Pancreas (tissue), 10 donors: Measurements from ENCODE around the gene PAPPA2. TPM values are rescaled to one million over a fixed set of nuclear protein-coding genes. Genes with fewer than 3 reads are reported as not detected.
A peak's percentile ranks its signal among the peaks of the same experiment; 100 is the strongest.

Experiments used
- ATAC-seq, 4 donors: fragments of 200-7000 bp; cut with Tn5 transposase; one replicate each; pipeline versions ENCODE4 v1.8.0 to v1.9.1; 2020; ENCODE audit warnings: mild to moderate bottlenecking in 4 of 4, moderate library complexity in 4 of 4
- DNase-seq, 6 donors: peaks; one replicate each; pipeline ENCODE4 v3.0.0-alpha.2; 2020
- FAIRE-seq: peaks from 2 replicates; lab custom pipeline; 2012; peaks lifted over from hg19 to GRCh38; lab: Jason Lieb, UNC
- H3K27ac ChIP-seq, 4 donors: fragments of 200-600 bp; sonication (generic); 1 replicate in 3 of 4; 2 replicates in 1 of 4; pipeline versions ENCODE4 v1.5.0 to v1.8.0; 2020
- H3K27me3 ChIP-seq, 4 donors: fragments of 200-600 bp; one replicate each; pipeline ENCODE4 v1.8.0; 2021
- H3K36me3 ChIP-seq, 3 donors: fragments of 200-600 bp; sonication (generic) in 1 of 3; one replicate each; pipeline versions ENCODE4 v1.5.0 to v1.8.0; 2020 to 2021
- H3K4me1 ChIP-seq, 3 donors: fragments of 200-600 bp; one replicate each; pipeline ENCODE4 v1.8.0; 2021
- H3K4me3 ChIP-seq, 4 donors: fragments of 200-600 bp; sonication (generic) in 2 of 4; one replicate each; pipeline versions ENCODE4 v1.5.0 to v1.8.0; 2020 to 2021
- H3K9me3 ChIP-seq, 4 donors: fragments of 200-600 bp; one replicate each; pipeline ENCODE4 v1.8.0; 2021
- CTCF ChIP-seq, 4 donors: fragments of 200-600 bp; sonication (generic) in 3 of 4; IDR thresholded peaks; one replicate each; pipeline versions ENCODE4 v1.5.0 to v1.8.0; 2021; ENCODE audit warnings: antibody characterized with exemption in 4 of 4
- WGBS, 2 donors: extraction: QIAGEN DNeasy Blood & Tissue Kit; methylation state at CpG; one replicate each; pipeline ENCODE4 v1.1.7; 2013; 5-methylcytosine and 5-hydroxymethylcytosine counted together
- intact Hi-C, 3 donors: fragments of 100-400 bp; cut with DNase I; formaldehyde crosslinking; loops; one replicate each; pipeline versions ENCODE4 v1.11.1 to v1.14.2; 2022
- polyA plus RNA-seq, 2 donors: library from polyadenylated mRNA; stranded (reverse); fragments of 200-250 nt; gene quantifications; one replicate each; pipeline ENCODE4 v1.2.3, GENCODE V29; 2013
- total RNA-seq, 6 donors: library from RNA; stranded (reverse); fragmentation: NEBNext Ultra II Directional in 4 of 6; extraction: Animal tissue kit (Norgen Biotek cat#: 25700) in 4 of 6; gene quantifications; one replicate each; pipeline versions ENCODE4 v1.2.1 to v1.2.4, GENCODE V29; 2021 to 2023
- donor health status: healthy with polysubstance abuse.
- donor health status: DM: no; HTN: no; CAD: no; lungs with moderate emphysema.
- donor health status: DM: no; HTN: no; CAD: no.
- donor health status: control.
- donor health status: control.
- donor health status: Bipolar disorder and iron deficiency.
- donor health status: DM: yes; HTN: yes; CAD: no.
- donor health status: DM: no; HTN: no; CAD: no.
- donor health status: DM: no; HTN: no; CAD: no.
- donor health status: DM: yes; HTN: yes; CAD: no.

PAPPA2 gene
- total and polyA plus RNA-seq, 8 donors: 0.51 to 6.9 (median 2.0) TPM

GRCh38 chr1:176852124-176852523 lies 389.1 kb downstream of the PAPPA2 start:
- no peaks in the 10 kb centered on the region for H3K27me3 ChIP-seq
- H3K4me3 ChIP-seq: no peak overlapping the region
- WGBS, 2 donors: 84 to 91% methylated on average over 3 of the region's 3 CpGs
- intact Hi-C loops: no loop called here
- FAIRE-seq (no peak), ATAC-seq (no peak), DNase-seq (no peak)
- H3K9me3 ChIP-seq: no peaks in the 10 kb centered on the region
- no peak for TF ChIP-seq CTCF (IDR thresholded peaks at IDR 0.05)
- peaks cover 0 to 11% (median 5%) of the 10 kb centered on the region in 3 donors for H3K4me1 ChIP-seq
- no peaks in the 10 kb centered on the region for H3K36me3 ChIP-seq
- H3K27ac ChIP-seq: no peak overlapping the region

- no peak overlapping the region for H3K27ac ChIP-seq
- WGBS, 2 donors: 54 to 56% methylated on average over 3 of the region's 3 CpGs
- no peak for DNase-seq
- no peak overlapping the region for H3K4me3 ChIP-seq
- H3K36me3 ChIP-seq: no peaks in the 10 kb centered on the region
- H3K4me1 ChIP-seq: peaks cover 0 to 11% (median 5%) of the 10 kb centered on the region in 3 donors
- peak in 1 of 4 donors; percentile 48 for ATAC-seq
- intact Hi-C loops: no loop called here
- no peaks in the 10 kb centered on the region for H3K27me3 ChIP-seq
- no peaks in the 10 kb centered on the region for H3K9me3 ChIP-seq
- no peak for TF ChIP-seq CTCF (IDR thresholded peaks at IDR 0.05)
- FAIRE-seq: no peak
These were observed 390.5 kb downstream of the PAPPA2 start for GRCh38 chr1:176853503-176853902.

GRCh38 chr1:176854121-176854520 lies 391.1 kb downstream of the PAPPA2 start:
- Histone ChIP-seq H3K4me1 (peaks cover 0 to 11% (median 5%) of the 10 kb centered on the region in 3 donors), H3K27me3 (no peaks in the 10 kb centered on the region), H3K27ac (no peak overlapping the region), H3K36me3 (no peaks in the 10 kb centered on the region), H3K9me3 (no peaks in the 10 kb centered on the region), H3K4me3 (no peak overlapping the region)
- DNase-seq (no peak), FAIRE-seq (no peak), ATAC-seq (no peak)
- 94 to 99% methylated on average over 4 of the region's 4 CpGs for WGBS, 2 donors
- no peak for TF ChIP-seq CTCF (IDR thresholded peaks at IDR 0.05)
- intact Hi-C loops: no loop called here

GRCh38 chr1:176854758-176855745 lies 392.1 kb downstream of the PAPPA2 start:
- DNase-seq (peak in 4 of 6 donors; percentile 37 to 55 (median 38)), FAIRE-seq (no peak), ATAC-seq (peak; percentile 78 to 89 (median 84))
- WGBS, 2 donors: 58 to 60% methylated on average over 7 of the region's 7 CpGs
- no peaks in the 10 kb centered on the region for H3K36me3 ChIP-seq
- H3K4me3 ChIP-seq: no peak overlapping the region
- no peaks in the 10 kb centered on the region for H3K9me3 ChIP-seq
- intact Hi-C loops: no loop called here
- H3K4me1 ChIP-seq: peaks cover 0 to 11% (median 5%) of the 10 kb centered on the region in 3 donors
- no peaks in the 10 kb centered on the region for H3K27me3 ChIP-seq
- no peak overlapping the region for H3K27ac ChIP-seq
- no peak for TF ChIP-seq CTCF (IDR thresholded peaks at IDR 0.05)

GRCh38 chr1:176857632-176858031 lies 394.7 kb downstream of the PAPPA2 start:
- Histone ChIP-seq H3K27ac (no peak overlapping the region), H3K36me3 (no peaks in the 10 kb centered on the region), H3K27me3 (no peaks in the 10 kb centered on the region), H3K4me3 (no peak overlapping the region), H3K9me3 (no peaks in the 10 kb centered on the region), H3K4me1 (peaks cover 0 to 11% (median 5%) of the 10 kb centered on the region in 3 donors)
- WGBS, 2 donors: 79 to 86% methylated on average over 4 of the region's 4 CpGs
- no peak for TF ChIP-seq CTCF (IDR thresholded peaks at IDR 0.05)
- FAIRE-seq (no peak), ATAC-seq (no peak), DNase-seq (no peak)
- intact Hi-C loops: no loop called here
